HG03520 (cell line): ENCODE measurements around the gene PIR.

Source experiments
- ATAC-seq: cut with Tn5 transposase; IDR thresholded peaks from one replicate; pipeline ENCODE4 v1.9.1; 2021; ENCODE audit warnings: mild to moderate bottlenecking, moderate library complexity; ENCODE audit not compliant: unreplicated experiment

PIR gene

DNA sequence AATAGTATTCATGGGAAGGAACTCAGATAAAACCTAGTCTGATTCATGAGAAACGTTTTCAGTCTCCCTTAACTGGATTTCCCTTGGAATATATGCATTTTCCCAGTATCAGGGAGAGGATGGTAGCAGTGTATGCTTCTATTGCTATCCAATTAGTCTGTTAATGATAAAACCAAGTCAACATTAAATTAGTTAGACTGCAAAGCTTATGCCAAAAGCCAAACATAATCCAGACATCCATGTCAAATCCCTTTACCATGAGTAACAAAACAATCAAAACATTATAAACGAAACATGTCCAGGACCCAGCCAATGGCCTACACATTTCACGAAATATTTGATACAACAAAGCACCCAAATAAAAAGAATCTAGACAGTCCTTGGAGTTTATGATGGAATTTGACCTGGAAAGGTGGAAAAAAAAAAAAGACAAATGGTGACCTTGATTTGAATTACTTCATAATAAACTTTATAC is 74.4 kb downstream of the PIR start:
- ATAC-seq = no peak

DNA sequence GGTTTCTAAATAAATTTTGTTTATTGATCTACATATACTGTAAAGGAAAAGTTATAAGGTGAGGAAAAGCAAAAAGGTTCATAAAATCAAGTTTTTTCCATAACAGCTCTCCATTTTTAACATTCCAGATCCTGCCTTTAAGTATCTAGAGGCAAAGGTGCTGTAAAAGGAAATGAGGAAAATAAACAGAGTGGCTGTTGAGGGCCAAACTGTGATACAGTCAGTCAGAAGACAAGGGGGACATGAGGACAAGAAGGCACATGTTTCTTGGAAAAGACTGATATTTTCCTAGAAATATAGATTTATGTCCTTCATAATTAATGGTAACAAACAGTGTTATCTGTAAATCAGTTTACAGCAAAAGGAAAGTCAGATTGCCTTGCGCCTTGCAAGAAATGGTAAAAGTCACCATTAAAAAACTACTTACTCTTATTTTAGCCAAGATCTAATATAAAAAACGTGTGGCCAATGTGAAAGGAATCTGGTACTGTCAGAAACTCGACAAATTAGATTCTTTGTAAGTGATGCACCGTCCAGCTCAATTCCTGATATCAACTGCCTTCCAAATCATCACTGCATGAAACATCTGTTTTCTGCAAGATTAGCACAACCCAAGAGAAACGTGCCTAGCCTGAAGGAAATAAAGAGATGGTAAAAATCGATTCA is 75.0 kb downstream of the PIR start:
- no peak for ATAC-seq

DNA sequence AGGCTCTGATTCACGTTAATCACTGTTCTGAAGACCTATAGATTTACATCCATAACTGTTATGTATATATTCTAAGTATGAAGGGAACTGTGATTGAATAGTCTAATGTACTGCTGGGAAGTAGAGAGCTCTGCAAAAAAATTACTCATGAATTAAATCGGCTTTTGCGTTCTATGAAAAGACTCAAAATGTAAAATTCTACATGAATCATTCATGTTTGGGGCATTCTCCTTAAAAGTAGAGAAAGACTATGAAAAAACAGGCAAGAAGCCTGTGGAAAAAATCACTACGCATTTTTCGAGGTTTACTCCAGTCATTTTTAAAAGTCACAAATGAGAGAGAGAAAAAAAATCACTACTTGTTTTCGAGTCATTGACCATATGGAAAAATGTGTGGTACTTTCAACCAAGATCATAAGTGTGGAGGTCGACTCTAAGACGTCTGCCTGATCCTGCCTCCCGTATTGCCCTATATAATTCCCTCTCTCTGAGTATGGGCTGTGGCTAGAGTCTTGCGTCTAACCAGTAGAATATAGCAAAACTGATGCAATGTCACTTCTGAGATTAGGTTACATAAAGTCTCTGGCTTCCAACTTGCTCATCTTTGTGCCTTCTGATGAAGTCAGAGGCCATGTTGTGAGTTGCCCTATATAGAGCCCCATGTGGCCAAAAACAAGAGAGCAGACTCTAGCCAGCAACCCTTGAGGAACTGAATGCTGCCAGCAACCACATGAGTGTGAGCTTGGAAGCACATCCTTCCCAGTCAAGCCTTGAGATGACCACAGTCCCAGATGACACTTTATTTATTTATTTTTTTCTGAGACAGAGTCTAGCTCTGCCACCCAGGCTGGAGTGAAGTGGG is 76.8 kb downstream of the PIR start:
- no peak for ATAC-seq

DNA sequence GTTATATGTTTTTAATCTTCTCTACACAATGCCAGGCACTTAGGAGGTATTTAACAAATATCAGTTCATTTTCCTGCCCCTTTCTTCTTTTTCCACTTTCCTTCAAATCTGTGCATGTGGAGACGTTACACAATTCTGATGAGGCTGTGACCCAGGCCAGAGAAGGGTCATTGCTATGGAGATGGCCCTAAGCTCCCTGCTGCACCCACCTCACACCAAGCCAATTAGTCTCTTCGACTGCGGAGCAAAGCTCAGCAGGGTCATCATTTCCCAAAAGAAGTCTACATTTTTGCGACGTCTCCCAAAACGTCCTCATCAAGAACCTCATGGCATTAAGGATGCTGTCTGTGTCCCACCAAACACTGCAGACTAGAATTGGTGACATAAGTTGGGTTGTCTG is 80.0 kb downstream of the PIR start:
- ATAC-seq = no peak

DNA sequence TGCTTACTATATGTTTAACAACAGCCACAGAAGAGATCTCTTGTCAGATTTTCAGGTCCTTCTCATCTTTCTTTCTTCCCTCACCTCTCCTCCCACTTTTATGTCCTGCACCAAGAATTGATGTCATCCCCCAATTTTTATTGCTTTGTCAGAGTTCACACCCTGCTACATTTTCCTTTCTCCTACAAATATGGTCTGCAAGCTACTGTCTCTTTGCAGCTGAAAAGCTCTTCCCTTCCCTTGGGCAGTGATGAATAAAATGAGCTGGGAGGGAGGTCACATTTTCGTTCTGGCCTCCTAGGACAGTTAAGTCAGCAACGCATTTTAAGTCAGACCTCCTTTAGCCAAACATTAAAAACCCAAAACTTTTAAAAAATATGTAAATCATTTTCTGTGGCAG is 82.2 kb downstream of the PIR start:
- ATAC-seq = no peak

DNA sequence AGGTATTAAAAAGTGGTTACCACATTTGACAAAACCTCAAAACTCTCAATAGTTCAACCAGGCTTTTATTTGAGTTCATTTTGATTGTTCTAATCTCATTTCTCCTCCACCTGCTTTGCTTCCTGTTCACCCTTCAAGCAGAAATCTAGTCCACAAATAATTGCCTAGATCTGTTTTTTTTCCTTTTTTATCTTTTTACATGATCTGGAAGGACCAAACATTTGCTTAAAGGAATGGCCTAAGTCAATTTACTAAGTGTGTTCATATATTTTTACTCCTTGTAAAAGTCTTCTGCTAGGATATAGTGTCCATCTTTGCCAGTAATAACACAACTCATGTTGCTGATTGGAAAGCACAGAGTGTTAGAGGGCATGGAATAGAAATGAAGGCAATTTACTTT is 82.7 kb downstream of the PIR start:
- ATAC-seq = no peak

DNA sequence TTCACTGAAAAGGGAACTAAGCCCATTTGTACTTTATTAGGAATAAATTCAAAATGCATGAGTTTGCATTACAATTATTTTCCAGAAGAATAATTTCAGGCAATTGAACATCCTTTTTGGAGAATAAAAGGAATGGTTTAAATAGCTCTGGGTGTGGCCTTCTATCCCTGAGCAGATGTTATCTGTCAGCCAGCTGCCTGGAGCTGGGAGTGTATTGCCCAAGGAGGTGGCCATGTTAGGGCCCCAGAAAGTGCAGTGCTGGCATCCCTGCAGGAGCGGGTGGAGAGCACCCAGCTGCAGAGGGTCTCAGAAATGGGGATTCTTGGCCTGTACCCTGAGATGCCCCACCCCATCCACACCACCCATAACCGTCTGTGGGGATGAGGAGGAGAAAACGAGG is 87.3 kb downstream of the PIR start:
- ATAC-seq = no peak

DNA sequence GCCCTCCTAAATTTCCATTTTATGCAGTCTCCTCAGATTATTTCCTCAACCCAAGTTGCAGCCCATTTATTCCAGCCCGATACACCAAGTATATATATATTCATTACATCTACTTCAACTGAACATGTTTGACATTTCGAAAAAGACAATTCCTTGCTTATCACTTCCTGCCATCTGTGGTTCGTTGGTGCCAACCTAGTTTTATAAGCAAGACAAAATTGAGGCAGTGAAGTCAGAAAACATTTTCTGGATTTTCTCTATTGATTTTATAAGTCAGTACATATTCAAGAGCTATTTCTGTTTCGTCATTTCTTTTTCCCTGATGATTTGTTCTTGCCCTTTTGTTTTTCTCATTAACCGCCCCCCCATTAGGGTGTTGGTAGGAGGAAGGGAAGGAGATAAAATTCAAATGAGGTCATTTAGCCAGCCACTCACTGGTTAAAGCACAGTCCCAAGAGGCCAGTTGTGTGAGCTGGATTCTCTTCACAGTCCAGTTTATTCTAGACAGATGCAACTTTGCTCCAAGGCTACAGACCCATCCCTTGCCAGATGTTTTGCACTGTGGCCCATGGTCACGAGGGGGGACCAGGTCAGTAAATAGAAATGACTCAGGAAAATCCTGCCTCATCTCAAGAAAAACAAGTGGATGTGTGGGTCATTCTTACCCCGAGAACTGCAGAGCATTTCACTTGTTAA is 88.6 kb downstream of the PIR start:
- no peak for ATAC-seq

DNA sequence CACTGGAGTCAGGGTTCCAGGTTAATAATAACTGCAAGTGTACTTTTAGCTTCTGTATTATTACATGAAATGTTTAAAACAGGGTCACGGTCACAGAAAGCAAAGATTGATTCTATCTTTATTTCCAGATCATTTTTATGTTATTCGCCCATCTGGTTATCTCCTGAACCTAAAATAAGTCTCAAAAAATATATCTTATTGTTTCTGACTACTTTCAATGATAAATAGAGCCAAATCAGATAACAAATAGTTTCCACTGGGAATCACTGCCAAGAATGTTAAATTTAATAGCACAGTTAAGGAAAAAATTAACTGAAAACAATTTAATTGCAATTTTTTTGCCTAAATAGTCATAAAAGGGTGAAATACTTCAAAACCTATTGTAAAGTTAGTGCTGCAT is 91.8 kb downstream of the PIR start:
- ATAC-seq = no peak

DNA sequence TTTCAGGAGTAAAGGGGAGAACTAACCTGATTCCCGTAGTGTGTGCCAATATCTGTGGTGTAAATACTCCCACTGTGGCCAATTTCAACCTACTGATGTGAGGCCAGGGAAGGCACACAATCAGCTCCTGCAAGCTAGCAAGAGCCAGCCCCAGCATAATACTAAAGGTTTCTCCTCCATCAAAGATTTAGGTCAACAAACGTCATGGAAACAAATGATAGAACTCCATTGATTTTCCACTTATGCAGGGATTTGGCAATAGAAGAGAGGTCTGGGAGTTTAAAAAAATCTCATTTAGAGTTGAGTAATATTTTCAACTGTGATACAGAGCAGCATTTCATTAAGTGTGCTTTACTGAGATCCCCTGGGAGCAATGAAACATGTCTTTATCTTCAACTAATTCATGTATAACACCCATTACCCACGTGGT is 93.2 kb downstream of the PIR start:
- ATAC-seq = no peak

DNA sequence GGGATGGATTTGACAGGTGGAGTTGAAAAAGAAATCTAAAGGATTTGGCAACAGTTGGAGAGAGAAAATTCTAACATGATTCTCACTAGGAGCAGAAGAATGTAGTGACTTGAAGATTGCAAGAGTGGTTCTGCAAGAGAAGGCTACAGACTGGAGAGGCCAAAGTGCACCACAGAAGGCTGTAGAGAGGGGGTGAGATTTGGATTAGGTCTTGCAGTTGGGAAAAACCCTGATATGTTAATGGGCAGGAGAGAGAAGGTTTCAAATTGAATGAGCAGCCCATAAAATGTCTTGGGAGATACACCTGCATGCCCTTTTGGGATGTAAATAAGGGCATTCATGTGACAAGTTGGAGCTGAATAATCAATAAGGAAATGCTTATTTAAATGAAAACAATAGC is 94.3 kb downstream of the PIR start:
- no peak for ATAC-seq

DNA sequence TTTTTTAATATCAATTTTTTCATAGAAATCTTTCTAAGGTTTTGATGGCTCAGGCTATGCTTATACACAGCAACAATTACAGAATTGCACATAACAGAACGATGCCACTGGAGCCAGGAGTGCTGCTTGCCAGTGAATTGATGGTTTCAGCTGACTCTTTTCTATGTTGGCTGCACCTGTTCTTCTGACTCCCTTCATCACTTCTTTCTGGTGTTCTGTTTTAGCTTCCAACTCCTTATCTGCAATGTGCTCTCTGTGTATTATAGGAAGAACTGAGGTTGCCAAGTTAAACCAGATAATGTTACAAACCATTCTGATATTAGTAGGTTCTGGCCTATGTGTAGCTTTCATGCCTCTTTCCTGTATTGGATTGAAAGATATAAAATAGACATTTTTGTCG is 97.3 kb downstream of the PIR start:
- no peak for ATAC-seq

DNA sequence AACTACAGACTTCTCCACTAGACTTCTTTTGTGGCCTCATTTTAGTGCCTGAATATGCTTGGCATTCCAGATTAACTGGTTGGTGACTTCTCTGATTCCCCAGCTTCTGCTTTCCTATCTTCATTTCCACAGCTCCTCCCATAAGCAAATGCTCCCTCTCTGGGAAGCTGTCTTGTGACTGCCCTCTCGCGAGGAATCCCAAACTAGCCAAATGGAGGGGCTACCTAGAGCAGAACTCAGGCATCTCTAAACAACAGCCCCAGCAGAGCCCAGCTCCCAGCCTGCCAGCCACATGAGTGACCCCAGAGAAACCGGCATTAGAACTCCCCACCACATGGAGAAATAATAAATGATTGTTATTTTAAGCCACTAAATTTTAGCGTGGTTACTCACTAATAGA is 101.3 kb downstream of the PIR start:
- no peak for ATAC-seq

DNA sequence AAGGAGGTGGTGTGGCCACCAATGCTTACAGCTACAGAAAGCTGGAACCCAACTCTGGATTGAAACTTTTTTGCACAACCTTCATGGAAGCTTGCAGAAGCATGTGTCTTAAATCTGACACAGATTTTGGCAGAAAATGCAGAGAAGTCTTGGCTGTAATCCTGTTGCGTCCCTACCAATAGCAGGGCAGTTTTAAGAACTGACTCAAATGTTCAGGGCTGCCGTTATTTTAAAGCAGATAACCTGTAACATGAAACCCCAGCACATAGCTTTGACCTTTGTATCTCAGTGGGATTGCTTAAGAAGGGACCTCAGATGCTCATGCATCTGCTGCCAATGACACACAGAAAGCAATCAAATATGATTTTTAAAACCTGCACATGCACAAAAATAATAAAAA is 108.8 kb downstream of the PIR start, which contains the start of gene VEGFD:
VEGFD (minus strand) TSS at position 110 of the 400 bp plus-strand sequence. CDS start 467 bp downstream, outside the sequence.
- ATAC-seq = no peak

DNA sequence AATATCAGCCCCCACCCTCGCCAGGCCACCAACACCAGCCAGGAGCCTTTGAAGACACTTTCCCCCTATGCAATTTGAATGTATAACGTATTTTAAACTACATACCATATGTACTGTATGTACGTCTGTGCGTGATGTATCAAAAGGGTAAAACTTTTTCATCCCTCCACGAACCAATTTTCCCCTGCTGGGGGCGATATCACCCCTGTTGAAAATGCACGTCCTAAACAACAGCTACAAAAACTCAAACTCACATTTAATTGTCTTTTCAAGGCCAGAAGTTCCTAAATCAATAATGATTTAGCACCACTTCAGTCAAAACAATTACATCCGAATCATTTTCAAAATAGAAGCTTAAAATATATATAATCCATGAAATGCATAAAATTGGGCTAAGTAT is 110.3 kb downstream of the PIR start:
- no peak for ATAC-seq

DNA sequence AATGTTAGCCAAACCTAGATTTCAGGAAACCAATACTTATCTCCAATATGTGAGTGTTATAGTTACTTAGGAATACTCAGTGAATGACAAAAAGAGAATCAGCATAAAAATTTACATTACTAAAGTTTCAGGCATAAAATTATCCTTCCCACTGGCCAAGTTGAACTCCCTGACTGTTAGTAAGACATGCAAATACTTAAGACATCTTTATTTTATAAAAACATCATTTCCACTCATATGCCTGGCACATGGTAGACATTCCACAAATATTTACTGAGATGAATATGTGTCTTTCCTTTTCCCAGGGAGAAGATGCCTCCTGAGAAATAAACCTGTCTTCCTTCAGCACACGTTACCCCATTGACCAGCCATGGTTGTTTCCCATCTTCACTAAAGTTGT is 116.2 kb downstream of the PIR start:
- ATAC-seq = no peak

DNA sequence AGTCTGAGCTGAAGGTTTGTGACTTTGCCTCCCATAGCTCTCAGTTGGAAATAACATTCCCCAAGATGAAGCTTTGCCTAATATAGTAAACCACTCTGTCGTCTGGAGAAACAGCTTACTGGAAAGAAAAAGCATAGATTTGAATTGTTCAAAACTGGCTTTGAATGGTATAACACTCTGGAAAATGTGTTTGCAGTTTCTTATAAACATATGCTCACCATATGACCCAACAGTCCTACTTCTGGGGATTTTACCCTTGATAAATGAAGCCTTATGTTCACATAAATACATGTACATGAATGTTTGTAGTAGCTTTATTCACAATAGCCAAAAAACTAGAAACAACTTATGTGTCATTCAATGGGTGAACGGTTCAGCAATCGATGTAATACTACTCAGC is 119.2 kb downstream of the PIR start:
- ATAC-seq = no peak

DNA sequence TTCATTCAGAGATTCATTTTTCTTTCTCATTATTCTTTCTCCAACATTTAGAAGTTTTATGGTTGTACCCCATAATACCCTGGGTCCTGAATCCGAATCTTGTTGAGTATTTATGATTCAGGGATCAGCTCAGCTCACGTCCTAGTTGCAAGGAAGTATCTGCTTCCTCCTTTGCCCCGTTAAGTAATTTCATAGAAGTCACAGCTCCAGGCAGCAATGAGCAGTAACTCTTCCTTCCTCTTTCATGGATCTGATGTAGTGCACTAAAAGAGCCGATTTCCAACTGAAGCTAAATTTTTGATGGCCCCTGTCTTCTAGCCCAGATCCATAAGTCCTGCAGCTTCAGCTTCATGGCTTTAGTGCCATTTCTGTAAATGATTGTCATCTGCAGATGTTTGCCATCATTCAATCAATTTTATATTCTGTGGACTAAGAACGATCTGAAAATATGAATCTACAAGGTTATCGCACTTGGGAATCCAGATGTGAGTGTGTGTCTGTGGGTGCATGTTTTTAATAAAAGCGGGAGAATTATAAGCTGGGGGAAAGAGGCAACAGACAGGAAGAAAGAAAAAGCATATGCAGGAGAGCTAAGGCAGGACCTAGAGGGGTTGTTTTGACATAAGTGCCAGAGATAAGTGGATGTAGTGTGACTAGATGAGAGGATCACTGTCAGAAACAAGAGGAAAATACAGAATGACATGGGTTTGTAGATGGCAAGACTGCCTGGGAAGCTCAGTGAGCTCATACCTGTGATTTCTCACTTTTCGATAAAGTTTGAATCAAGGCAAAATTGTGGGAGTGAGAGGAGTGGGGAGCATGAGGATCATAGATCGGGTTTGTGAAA is 126.4 kb downstream of the PIR start:
- ATAC-seq = no peak

DNA sequence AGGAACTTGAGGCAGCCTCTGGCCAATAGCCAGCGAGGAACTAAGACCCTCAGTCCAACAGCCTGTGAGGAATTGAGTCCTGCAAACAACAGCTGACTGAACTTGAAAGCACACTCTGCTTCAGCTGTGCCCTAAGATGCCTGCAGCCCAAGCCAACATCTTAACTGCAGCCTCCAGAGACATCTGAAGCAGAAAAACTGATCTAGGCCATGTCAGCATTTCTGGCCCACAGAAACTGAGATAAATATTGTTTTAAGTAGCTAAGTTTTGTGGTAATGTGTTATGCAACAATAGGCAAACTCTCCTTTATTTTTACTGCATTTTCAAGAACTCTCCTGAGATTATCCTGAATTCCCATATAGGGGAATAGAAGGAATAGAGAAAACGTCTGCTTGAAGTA is 133.4 kb downstream of the PIR start:
- no peak for ATAC-seq

DNA sequence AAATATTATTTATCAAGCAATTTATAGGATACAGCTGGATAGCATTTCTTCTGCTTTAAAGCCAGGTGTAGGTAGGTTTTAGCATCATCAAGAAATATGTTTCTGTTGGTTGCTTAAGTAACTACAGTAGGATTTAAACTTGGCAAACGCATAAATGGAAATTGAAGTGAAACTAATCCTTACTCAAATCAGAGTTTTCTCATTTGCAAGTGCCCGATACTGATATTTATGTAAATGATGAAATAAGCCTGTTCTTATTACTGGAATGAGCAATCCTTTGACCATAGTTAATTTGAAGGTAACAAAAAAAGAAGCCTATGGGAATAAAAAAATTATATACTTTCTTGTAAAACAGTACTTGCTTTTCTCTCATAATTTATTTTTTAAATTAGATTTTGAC is 134.6 kb downstream of the PIR start:
- ATAC-seq = no peak

DNA sequence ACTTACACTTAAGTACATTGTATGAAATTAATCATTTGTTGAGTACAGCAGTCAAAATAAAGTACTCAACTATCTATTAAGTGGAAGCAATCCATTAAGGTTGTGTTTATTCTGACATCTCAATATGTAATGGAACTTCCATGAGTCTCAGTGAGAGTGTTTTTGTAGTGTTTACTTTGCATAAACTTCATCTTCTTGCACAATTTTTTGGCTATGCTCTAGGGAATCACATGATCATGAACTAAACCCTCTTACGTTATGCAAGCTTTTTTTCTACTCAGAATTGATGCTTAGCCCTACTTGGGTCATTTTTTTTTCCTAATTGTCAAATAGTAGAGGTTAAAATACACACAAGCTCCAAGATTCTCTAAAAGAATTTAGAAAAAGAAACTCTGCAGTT is 136.7 kb downstream of the PIR start:
- no peak for ATAC-seq
